WERI-Rb-1 (cell line): Measurements from ENCODE around the gene CCDC102A.

Experiments
- DNase-seq: peaks from one replicate; pipeline ENCODE4 v3.0.0-alpha.2; 2020
- H3K27ac ChIP-seq: fragments of 250-450 bp; sonication (Bioruptor Pico); 2 replicates; pipeline ENCODE4 v1.5.1; 2020; ENCODE audit warnings: mild to moderate bottlenecking, moderate library complexity
- H3K27me3 ChIP-seq: fragments of 250-450 bp; sonication (Bioruptor Pico); 2 replicates; pipeline ENCODE4 v1.5.1; 2021; ENCODE audit warnings: mild to moderate bottlenecking, low read depth, moderate library complexity; ENCODE audit not compliant: insufficient read depth, severe bottlenecking
- H3K36me3 ChIP-seq: fragments of 250-450 bp; sonication (Bioruptor Pico); 2 replicates; pipeline ENCODE4 v1.5.1; 2020; ENCODE audit warnings: mild to moderate bottlenecking, moderate library complexity
- H3K4me3 ChIP-seq: 2 replicates; pipeline ENCODE4 v1.5.1; 2011; ENCODE audit warnings: low read depth, mild to moderate bottlenecking, control low read depth, low read length
- H3K9me3 ChIP-seq: fragments of 250-450 bp; sonication (Bioruptor Pico); 2 replicates; pipeline ENCODE4 v1.5.1; 2021; ENCODE audit warnings: mild to moderate bottlenecking, moderate library complexity; ENCODE audit not compliant: severe bottlenecking
- TF ChIP-seq, protein P1 (sequence below): IDR thresholded peaks from 2 replicates; pipeline ENCODE4 v1.5.1; 2011; ENCODE audit warnings: low read depth, mild to moderate bottlenecking, control low read depth, inconsistent platforms, low read length

The CCDC102A gene

DNA sequence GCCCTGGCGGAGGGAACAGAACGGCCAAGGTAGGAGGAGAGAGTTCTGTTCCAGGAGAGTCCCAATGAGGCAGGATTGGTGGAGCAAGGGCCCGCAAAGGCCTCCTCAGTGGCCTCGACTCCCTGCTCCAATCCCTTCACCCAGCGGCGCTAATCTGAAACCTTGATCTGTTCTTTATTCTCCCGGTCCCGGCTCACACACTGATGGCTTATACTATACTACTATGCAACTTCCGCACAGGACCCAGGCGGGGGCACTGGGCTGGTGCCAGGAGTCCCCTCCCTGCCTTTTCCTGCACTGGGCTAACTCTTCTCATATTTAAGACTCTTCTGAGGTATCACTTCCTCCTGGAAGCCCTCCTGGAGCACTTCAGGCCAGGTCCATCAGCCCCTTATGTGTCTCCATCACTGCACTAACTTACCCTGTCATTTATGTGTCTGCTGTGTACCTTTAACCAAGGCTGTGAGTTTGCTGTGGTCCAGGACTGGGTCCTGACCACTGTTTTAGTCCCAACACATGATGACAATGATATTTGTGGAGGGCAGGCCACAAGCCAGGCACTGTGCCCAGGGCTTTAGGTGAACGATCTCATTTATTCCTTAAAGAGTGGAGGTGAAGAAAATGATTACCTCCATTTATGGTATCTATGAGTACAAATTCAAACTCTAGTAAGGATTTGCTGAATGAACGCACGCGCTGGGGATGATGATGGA, 6.8 kb downstream of the CCDC102A start:
- H3K27me3 ChIP-seq = no peaks in the 10 kb centered on the region
- TF ChIP-seq, protein P1, sequence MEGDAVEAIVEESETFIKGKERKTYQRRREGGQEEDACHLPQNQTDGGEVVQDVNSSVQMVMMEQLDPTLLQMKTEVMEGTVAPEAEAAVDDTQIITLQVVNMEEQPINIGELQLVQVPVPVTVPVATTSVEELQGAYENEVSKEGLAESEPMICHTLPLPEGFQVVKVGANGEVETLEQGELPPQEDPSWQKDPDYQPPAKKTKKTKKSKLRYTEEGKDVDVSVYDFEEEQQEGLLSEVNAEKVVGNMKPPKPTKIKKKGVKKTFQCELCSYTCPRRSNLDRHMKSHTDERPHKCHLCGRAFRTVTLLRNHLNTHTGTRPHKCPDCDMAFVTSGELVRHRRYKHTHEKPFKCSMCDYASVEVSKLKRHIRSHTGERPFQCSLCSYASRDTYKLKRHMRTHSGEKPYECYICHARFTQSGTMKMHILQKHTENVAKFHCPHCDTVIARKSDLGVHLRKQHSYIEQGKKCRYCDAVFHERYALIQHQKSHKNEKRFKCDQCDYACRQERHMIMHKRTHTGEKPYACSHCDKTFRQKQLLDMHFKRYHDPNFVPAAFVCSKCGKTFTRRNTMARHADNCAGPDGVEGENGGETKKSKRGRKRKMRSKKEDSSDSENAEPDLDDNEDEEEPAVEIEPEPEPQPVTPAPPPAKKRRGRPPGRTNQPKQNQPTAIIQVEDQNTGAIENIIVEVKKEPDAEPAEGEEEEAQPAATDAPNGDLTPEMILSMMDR = no peak
- DNase-seq = peak; percentile 20
- peak overlapping the region; percentile 22; the same call in 1 of the 2 replicates for H3K27ac ChIP-seq
- H3K36me3 ChIP-seq = no peaks in the 10 kb centered on the region; the same call in 1 of the 2 replicates
- peak overlapping the region; percentile 47 for H3K4me3 ChIP-seq
- no peaks in the 10 kb centered on the region for H3K9me3 ChIP-seq

DNA sequence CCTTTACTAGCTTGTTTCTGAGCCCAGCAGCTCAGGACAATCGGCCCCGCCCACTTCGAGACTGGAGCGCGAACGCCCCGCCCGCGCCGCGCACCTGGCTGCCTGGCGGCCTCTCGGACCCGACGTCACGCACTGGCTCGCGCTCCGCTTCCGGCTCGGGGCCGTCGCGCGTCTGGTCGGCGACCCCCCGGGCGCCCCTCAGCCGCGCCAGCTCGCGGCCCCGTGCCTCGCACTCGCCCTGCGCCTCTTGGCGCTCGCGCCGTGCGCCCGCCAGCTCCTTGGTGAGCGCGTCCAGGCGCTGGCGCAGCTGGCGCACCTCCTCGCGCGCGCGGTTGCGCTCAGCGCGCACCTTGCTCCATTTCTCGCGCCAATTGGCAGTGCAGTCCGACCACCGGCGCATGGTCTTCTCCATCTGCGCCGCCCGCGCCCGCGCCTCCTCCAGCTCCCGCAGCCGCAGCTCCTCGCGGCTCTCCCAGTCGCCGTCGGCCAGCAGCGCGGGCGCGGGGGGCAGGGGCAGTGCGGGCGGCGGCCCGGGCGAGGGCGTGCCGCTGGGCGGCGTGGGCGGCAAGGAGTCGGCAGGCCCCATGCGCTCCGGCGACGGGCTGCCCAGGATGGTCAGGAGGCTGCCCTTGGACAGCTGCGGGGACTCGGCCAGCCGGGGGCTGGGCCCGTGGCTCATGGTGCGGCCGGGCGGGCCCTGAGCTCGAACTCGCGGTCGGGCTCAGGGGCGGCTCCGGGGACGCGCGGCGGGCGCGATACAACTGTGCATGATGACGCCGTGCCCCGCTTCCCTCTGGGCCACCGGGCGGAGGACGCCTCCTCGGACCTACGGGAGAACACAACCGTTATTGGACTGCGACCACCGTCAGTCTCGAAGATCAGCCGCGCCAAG, 7.6 kb downstream of the CCDC102A start:
- peak overlapping the region; percentile 47 for H3K4me3 ChIP-seq
- no peaks in the 10 kb centered on the region for H3K9me3 ChIP-seq
- DNase-seq = peak; percentile 84
- H3K27ac ChIP-seq = peak overlapping the region; percentile 54; the same call in 1 of the 2 replicates
- no peaks in the 10 kb centered on the region; the same call in 1 of the 2 replicates for H3K36me3 ChIP-seq
- H3K27me3 ChIP-seq = no peaks in the 10 kb centered on the region
- TF ChIP-seq, protein P1 = no peak

DNA sequence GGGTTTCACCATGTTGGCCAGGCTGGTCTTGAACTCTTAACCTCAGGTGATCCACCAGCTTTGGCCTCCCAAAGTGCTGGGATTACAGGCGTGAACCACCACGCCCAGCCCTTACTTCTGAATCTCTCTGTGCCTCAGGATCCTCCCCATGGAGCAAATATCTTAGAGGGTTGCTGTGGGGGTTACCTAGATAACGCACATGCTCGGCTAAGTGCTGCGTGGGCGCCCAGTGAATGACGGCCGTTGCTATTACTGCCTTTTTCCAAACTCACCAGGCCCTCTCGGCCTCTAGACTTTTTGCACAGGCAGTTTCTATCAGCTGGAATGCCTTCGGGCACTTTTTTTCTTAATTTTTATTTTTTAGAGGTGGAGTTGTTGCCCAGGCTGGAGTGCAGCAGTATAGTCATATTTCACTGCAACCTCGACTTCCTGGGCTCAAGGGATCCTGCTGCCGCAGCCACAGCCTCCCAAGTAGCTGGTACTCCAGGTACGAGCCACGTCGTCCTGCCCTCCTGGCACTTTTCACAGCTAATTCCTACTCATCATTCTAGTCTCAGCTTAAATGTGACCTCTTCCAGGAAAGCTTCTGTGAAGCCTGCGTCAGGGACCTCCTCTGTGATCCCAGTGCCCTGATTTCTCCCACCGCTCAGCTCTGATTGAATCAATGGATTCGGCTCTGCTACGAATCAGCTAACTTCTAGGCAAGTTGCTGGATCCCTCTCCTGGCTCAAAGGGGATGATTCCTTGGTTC, 8.6 kb downstream of the CCDC102A start:
- no peaks in the 10 kb centered on the region for H3K9me3 ChIP-seq
- TF ChIP-seq, protein P1 = no peak
- no peak for DNase-seq
- H3K4me3 ChIP-seq = peak overlapping the region; percentile 47
- H3K27me3 ChIP-seq = no peaks in the 10 kb centered on the region
- H3K36me3 ChIP-seq = no peaks in the 10 kb centered on the region; the same call in 1 of the 2 replicates
- no peak overlapping the region for H3K27ac ChIP-seq

DNA sequence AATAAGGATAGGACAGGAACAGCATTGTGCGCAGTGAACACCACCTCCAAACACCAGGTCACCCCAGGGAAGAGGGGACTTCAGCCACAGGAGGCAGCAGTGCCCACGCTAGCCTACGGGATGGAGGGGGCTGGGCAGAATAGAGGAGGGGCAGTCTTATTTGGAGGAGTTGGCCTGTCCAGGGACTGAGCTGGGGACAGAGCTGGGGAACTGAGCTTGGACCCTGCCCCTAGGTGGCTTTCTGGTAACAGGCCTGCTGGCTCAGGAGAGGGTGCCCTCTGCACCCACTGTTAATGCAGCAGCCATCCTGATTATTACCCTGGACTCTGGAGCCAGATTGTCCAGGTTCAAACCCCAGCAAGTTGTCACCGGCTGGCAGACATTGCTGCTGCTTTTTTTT, 9.3 kb downstream of the CCDC102A start:
- H3K27ac ChIP-seq = no peak overlapping the region
- no peak overlapping the region for H3K4me3 ChIP-seq
- DNase-seq = no peak
- no peaks in the 10 kb centered on the region for H3K27me3 ChIP-seq
- TF ChIP-seq, protein P1 = peak; percentile 44; the same call in 1 of the 2 replicates
- no peaks in the 10 kb centered on the region; the same call in 1 of the 2 replicates for H3K36me3 ChIP-seq
- no peaks in the 10 kb centered on the region for H3K9me3 ChIP-seq

DNA sequence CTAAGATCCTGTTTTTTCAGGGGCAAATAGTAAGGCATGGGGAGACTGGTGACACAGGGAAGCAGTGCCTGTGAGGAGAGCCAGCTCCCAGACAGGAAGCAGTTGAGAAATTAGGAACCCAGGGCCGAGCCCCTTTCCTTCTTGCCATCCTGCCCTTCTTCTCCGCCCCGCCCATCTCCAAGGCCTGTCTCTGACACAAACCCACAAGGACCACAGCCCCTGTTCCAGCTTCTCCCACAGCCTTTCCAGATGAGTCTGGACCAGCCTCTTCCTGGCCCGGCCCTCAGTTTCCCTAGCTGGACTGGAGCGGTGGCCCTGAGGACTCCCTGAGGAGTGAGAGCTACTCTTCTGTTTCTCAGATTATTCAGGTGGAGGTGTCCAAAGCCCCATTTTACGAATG, 9.9 kb downstream of the CCDC102A start:
- H3K27ac ChIP-seq = no peak overlapping the region
- H3K27me3 ChIP-seq = no peaks in the 10 kb centered on the region
- H3K36me3 ChIP-seq = no peaks in the 10 kb centered on the region
- TF ChIP-seq, protein P1 = no peak
- no peak for DNase-seq
- H3K4me3 ChIP-seq = no peak overlapping the region
- H3K9me3 ChIP-seq = no peaks in the 10 kb centered on the region
